OCI-LY1 (cell line): ENCODE measurements around the gene PLEKHM3.

Experiments used
- CTCF ChIP-seq: fragments of 200-600 bp; sonication (generic), shearing (Covaris generic); IDR thresholded peaks from 2 replicates; pipeline ENCODE4 v1.5.1; 2017; ENCODE audit warnings: mild to moderate bottlenecking, antibody characterized with exemption, low read length, moderate library complexity, mixed read lengths
- EZH2 ChIP-seq: fragments of 200-600 bp; sonication (generic), shearing (Covaris generic); IDR thresholded peaks from 2 replicates; pipeline ENCODE4 v1.8.0; 2017; ENCODE audit warnings: borderline replicate concordance, mixed run types, mild to moderate bottlenecking, antibody characterized with exemption, low read length, moderate library complexity, mixed read lengths

GRCh38 chr2:208042450-208042849 is 17.1 kb upstream of the PLEKHM3 start:
- TF ChIP-seq CTCF (no peak), EZH2 (no peak)
